Gastrocnemius medialis (tissue), 4 donors: ENCODE results near the gene STX17.

Experiments
- CTCF ChIP-seq, 5 experiments: fragments of 450-650 bp in 3 of 5; fragments of 200-600 bp in 2 of 5; sonication (generic) in 2 of 5; IDR thresholded peaks in 4 of 5; conservative IDR thresholded peaks in 1 of 5; 1 replicate in 4 of 5; 2 replicates in 1 of 5; pipeline ENCODE4 v1.5.1; 2016 to 2019; ENCODE audit warnings: antibody characterized with exemption in 5 of 5, mild to moderate bottlenecking in 3 of 5, moderate library complexity in 3 of 5
- POLR2A ChIP-seq, 2 donors: fragments of 450-650 bp; IDR thresholded peaks; one replicate each; pipeline ENCODE4 v1.6.1; 2017; ENCODE audit warnings: antibody characterized with exemption in 2 of 2, mild to moderate bottlenecking in 2 of 2, moderate library complexity in 2 of 2

GRCh38 chr9:99881769-99882168, 24.7 kb upstream of the STX17 start:
- TF ChIP-seq CTCF (IDR thresholded peaks at IDR 0.05 in 4 of 5, conservative IDR thresholded peaks at IDR 0.05 in 1 of 5), result no peak
- TF ChIP-seq POLR2A (IDR thresholded peaks at IDR 0.05), result no peak
